Fibroblast of skin of scalp (primary cell): ENCODE results near the gene PAQR4.

Source experiments
- DNase-seq: peaks from one replicate; pipeline ENCODE4 v3.0.0-alpha.2; 2013

PAQR4 gene

DNA sequence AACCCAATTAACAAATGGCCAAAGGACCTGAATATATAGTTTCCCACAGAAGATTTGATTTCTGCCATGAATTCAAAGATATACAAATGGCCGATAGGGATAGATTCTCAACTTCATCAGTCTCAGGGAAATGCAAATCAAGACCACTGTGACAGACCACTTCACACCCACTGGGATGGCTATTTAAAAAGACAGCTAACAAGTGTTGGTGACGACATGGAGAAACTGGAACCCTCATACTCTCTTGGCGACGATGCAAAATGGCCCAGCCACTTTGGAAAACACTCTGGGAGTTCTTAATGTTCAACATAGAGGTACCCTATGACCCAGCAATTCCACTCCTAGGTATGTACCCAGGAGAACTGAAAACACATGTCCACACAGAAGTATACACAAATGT lies 22.5 kb upstream of the PAQR4 start:
- no peak for DNase-seq

DNA sequence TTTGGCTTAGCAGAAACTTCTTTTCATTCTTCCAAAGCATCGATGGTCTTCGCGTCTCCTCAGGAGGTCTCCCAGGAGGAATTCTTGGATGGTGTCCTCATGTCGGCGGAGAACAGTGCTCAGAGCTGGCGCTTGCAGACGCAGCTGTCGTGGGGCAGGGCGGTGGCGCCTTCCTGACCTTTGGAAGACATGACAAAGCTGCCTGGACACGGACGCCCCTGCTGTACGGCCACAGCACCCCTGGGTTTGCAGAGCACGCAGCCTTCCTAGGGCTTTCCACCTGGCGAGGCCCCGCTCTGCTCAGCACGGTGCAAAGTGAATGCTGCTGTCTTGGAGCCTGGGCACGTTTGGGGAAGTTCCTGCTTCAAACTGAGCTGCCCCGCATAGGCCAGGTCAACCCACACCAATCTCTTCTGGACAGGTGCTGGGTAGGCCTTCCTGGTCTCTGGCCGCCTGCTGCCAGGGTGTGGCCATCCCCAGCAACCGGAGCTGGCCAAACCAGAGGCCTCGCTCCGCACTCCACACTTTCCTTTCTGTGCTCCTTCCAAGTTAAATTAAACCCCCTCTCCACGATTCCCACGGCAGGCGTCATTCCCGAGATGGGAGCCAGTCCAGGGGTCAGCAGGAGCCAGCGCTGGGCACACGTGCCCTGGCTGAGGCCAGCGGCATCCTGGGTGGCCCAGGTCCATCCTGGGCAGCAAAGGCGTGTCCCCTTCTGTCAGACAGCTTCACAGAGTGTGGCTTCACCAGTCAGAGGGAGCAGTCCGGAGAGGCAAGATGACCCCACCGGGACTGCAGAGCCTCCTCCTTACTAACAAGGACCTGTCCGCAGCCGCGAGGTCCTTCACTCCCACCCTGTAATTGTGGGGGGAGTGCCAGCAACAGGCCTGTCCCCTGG lies 20.1 kb upstream of the PAQR4 start:
- no peak for DNase-seq

DNA sequence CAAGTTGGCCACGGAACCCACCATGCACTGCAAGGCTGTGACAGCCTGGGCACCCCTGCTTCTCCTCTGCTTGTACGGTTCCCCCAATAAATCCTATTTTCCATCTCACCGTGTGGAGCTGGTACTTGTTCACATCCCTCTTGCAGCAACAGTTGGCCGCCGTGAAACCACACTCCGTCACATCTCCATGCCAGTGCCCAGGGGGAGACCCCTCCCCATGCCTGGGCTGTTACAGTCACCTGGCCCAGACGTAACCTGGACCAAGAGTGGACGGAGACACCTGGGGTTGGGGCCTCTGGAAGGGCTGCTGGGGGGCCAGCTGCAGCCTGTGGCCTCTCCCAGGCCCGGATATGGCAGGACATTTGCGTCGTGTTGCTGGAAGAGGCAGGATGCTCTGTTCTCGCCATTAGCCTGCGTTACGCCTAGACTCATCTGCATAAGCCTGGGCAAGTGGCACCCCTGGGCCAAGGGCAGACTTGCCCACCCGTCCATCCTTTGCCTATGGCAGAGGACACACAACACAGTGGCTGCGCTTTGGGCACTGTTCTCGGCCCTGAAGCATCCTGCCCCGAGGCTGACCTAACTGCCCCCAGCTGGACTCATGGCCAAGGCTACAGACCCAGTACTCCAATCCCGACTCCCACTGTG lies 19.3 kb upstream of the PAQR4 start:
- no peak for DNase-seq

DNA sequence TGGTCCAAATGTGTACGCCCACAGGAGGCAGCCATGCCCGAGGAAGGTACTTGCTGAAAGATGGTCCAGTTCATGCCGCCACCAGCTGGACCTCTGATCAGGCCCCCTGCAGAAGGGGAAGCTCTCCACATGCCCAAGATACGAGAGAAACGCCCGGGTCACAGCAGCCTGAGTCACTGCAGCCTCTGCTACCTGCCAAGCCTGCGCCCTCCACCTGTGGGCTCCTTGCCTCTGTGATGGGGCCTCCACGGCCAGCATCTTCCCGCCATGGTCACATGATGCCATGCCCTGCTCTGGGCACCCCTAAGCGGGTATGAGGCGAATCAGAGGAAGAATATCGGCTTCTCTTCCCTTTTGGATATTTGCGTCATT lies 18.8 kb upstream of the PAQR4 start:
- no peak for DNase-seq

DNA sequence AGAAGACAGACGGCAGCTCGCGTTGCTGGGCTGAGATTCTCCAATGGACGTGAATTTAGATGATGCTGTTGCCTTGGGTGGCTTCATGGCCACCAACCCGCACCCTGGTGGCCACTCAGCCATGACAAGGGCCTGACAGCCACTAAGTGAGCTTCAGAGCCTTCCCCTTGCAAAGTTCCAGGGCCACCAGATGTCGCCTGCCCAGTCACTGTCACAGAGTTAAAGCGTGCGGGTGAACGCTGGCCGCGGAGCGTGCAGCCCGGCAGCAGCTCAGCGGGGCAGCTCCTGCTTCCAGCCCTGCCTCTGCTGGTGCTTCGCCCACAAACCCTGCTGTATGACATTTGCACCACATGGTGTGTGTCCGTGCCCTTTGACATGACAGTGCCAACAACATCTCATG lies 18.4 kb upstream of the PAQR4 start:
- DNase-seq, result no peak

DNA sequence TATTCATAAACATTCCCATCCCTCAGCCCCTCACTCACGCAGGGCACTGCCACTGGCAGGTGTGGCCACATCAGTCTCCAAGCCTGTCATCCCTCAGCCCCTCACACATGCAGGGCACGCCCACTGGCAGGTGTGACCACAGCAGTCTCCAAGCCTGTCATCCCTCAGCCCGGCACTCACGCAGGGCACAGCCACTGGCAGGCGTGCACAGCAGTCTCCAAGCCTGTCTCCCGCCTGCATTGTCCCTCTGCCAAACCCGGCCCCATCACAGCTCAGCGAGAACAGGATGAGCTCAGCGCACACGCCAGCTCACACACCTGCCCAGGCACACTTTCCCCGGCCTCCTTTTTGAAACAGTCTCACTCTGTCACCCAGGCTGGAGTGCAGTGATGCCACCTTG lies 16.5 kb upstream of the PAQR4 start:
- no peak for DNase-seq

DNA sequence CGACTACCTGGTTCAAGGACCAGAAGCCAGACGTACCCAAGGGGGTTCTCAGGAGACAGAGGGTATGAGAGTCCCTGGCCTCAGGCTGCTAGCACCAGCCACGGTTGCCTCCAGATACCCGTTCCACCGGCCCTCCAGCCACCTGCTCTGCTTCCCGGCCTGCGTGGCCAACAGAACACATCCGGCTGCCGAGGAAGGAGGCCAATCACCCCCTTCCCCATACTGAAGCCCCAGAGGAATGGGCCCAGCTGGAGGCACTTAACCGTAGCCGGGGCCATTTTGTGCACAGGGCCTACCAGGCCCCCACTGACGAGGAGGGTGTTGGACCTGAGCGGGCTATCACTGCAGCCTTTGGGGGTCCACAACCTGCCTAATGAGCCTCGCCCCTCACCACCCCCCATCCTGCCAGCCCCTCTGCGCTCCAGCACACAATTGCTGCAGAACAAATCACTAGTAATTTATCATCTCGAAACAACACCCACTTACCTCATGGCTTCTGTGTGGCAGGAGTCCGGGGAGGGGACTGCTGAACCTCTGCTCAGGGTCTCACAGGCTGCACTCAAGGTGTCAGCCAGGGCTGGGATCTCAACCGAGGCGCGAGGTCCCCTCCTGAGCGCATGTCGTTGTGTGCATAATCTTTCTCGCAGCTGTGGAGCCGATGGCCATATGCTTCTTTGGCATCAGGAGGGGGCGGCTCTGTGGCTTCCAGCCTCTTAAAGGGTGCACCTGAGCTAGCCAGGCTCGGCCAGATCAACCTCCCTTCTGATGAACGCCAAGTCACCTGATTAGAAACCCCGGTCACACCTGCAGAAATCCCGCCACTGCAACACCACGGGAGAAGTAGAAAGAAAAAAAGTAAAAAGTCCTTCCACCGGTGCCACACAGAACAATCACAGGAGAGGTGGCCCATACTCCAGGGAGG lies 15.2 kb upstream of the PAQR4 start:
- no peak for DNase-seq

DNA sequence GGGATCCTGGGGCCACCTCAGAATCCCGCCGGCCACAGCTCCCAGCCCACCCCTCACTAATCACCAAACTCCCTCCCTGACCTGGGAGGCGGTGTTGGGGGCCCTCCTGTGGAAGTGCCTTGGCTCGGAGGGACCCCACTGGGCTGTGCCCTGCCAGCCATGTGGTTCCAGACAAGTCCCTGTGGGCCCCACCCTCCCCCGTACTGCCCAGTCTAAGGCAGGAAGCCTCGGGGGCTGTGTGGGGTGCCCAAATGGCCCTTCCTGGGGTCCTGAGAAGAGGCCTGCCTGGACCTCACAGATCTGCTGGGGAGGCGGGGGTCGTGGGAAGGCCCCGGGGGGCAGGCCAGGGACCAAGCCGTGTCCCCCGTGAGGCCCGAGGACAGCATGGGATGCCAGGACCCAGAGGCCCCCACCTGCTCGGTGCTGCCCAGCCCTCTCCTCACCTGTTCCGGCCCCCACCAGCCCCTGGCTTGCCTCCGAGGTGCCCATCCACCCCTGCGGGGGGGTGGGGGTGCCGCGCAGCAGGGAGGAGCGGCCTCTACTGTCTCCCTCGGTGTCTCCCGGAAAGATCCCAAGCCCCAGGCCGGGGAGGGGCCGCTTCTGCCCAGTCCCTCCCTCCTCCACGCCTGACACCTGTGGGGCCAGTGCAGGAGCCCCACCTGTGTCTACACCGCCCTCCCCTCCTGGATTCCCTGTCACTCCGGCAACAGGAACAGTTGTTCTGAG lies 14.3 kb upstream of the PAQR4 start:
- DNase-seq, result no peak

DNA sequence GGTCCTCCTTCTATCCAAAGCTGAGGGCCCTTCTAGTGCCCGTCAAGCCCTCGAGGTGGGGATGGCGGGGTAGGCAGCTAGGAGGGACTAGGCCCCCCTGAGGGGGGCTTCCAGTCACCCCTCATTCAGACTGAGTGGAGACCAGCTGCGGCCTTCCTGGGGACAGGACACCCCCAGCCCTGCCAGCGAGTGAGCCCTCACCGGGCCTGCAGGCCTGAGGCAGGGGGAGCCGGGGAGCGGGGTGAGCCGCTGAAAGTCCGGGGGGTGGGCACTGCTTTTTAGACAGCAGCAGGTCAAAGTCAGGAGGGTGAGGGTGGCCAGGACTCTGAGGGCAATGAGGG lies 13.7 kb upstream of the PAQR4 start:
- DNase-seq, result no peak

DNA sequence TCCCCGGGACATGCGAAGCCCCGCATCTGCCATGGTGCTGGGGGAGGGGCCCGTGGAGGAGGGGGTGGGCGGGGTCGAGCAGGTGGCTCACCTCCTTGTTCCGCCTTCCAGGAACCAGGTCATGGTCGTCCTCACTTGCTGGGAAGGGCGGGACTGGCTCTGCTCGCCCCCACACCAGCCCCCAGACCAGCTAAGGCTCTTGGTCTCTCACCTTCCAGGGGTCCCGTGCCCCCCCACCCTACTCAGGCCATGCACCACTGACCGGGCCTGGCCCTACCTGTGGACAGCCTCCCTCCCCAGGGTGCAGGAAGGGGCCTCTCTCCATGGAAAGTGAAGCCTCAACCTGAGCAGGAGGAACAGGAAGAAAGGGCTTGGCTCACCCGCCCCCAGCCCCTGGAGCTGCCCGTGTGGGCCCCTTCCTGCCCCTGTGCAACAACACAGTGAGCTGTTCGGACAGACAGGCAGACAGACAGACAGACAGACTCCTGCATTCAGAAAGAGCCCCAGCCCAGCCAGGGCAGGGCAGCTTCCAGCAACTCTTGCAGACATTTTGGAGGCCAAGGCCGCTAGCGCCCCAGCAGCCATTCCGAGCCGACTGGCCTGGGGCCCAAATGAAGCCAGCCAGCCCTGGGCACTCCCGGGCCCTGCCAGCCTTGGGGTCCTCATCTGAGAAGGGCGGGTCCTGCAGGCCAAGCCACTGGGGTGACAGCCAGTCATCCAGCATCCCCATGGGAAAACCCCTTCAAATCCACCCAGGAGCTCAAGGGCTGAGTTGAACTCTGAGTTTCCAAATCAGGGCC lies 13.2 kb upstream of the PAQR4 start:
- DNase-seq, result no peak

DNA sequence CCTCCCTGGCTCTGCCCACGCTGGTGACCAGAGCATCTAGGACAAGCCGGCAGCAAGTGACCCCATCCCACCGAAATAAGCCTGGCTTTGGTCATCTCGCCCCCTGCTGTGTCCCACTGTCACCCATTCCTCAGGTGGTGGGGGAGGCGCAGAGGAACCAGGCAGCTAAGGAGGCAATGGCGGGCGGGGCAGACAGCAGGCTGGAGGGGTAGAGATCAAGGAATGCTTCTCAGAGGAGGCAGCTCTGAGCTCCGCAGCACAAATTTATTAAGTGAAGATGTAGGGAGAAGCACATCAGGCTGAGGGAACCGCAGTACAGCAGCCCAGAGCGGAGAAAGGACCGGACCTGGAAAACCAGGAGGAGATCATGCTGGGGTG lies 12.6 kb upstream of the PAQR4 start:
- no peak for DNase-seq

DNA sequence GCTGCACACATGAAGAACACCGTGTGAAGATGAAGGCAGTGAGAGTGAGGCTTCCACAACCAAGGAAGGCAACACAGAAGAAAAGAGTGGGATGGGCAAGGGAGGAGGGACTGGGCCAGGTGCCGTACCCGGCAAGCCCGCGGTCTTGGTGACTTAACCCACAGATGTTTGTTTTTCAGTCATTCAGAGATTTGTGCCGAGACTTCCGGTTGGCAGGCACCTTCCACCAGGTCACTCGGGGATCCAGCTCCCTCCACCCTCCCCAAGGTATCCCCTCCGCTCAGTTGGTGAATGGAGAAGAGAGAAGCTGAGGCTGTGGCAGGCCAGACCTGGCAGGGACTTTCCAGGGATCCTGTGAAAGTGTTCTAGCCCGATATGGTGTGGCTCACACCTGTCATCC lies 9.9 kb upstream of the PAQR4 start:
- no peak for DNase-seq

DNA sequence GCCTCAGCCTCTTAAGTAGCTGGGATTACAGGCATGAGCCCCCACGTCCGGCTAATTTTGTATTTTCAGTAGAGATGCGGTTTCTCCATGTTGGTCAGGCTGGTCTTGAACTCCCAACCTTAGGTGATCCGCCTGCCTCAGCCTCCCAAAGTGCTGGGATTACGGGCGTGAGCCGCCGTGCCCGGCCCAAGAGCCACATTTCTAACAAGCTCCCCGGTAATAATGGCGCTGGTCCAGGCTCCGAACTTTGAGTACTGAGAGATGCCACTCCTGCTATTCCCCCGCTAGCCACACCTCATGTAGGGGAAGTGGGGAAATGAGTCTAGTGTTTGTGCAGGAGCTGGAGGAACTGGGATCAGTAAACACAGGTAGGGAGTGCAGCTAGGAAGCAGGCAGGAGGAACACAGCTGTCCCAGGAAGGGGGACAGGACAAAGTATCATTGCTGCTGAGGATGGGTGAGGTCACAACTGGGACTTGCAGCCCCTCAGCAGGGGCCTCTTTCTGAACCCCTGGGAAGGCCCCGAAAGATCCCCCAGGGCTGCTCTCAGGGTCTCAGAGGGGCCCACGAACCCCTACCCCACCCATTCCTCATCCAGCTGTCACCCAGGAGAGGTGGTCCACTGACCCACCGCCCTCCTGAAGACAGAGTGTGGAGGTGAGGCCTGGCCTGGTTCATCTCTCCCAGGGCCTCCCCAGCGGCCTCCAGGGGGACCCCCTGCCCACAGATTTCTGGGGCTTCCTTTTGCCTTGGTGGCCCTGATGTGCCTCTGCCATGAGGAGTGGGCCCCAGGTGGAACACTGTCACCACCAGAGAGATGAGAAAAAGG lies 8.8 kb upstream of the PAQR4 start:
- DNase-seq, result no peak

DNA sequence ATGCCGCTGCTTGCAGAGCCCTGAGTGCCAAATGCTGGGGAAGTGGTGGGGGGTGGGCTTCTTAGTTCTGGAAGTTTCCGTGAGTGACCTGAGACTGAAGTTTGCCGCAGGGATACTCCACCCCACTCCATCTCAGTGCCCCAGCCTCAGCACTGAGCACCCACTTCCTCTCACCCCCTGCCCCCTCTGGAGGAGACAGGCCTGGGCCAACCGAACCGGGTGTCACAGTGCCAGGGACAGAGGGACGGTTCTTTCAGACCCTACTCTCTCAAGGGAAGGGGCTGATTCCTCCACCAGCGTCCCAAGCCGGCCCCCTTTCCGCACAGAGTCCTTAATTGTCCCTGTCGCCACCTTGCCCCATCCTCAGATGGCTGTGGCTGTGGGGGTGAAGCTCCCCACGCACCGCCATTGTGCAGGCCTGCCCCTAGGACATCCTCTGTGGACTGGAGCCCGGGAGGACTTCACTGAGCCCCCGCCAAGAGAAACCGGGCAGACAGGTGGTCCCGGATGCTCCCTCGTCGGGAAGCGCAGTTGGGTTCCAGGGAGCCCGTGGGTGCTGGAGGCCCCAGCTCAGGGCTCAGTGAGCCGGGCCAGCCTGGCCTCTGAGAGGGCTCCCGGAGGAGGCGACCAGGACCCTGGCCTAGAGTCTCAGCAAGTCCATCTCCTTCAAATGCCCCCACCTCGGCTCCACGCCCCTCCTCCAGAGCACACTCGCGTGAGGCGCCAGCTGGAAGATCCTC lies 6.6 kb upstream of the PAQR4 start:
- DNase-seq, result no peak

DNA sequence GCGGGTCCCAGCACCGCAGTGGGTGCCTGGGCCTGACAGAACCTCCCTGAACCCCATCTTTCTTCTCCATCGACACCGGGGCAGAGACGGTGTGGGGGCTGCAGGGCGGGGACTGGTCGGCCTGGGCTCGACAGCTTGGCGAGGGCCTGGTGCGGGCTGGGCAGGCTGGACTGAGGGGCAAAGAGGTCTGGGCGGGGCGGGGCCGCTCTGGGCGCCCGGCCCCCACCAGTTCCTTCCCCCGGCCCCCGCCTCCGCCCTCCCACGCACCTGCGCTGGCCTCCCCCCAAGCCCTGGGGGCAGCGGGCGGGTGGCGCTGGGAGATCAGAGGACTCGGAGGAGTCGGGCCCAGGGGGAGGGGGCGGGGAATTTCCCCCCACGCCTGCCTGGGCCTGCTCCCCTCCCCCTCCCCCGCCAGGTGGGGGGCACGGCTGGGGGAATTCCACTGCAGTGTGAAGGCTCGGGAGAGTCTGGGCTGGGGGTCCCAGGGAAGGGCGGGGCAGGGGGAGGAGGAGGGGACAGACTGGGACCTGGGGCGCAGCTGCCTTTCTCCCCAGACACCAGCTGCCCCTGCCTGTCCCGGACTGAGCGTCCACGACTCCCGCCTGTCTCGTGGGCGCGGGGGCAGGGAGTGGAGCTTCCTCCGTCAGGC lies 6.0 kb upstream of the PAQR4 start:
- no peak for DNase-seq

DNA sequence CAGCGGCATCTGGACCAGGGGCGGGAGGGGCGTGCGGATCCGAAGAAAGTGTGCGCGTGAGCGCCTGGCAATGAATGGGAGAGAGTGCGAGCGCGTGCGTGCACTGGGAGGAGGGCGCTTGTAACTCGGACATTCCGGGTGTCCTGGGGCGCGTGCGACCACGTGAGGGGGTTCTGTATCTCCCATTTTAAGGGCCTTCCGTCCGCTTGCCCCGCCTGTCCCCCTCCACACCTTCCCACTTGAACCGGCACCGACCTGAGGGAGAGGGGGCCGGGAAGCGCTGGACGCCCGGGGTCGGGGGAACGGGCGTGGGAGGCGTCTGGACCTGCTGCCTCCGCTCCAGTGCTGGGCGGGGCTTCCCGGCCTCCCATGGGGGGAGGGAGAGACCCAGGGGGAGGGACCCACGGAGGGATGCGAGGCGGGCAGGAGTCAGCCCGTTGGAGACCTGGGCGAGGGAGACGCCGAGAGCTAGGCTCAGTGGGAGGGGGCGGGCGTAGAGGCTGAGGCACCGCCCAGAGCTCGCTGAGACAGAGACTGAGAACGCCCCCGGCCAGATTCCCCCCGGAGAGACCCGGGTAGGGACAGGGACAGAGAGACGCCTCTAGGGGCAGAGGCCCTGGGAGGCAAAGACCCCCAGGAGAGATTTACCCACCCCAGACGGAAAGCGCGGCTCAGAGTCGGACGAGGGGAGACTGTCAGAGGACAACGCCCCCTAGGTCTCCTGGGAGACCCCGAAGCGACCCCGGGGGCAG lies 5.2 kb upstream of the PAQR4 start, which contains the start of gene KREMEN2:
KREMEN2 (plus strand) TSS at position 553 of the 752 bp plus-strand sequence. CDS start 246 bp downstream, outside the sequence.
- DNase-seq, result no peak

DNA sequence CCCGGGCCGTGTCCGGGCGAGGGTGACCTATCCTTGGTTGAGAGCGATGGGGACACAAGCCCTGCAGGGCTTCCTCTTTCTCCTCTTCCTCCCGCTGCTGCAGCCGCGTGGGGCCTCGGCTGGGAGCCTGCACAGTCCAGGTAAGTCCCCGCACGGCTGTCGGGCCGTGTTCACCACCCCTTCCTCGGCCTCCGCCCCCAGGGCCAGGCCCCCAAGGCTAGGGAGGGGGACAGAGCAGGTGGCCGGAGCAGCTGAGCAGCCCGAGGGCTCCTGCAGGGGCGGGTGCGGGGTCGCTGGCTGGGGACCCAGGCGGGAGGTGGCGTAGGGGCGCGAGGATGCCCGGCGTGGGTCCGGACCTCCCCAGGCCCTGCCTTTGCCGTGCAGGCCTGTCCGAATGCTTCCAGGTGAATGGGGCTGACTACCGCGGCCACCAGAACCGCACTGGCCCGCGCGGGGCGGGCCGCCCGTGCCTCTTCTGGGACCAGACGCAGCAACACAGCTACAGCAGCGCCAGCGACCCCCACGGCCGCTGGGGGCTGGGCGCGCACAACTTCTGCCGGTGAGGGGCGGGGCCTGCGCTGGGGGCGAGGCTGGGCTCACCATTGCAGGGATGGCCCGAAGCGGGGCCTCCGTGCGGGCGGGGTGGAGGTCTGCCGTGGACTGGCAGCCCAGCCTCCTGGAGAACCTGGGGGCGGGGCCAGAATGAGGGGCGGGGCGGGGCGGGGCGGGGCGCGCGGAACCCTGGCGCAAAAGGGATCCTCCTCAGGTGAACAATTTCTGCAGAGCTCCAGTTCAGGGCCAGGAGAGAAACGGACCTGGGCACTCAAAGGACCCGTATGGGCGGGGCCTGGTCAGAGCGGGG lies 4.4 kb upstream of the PAQR4 start:
- no peak for DNase-seq
